Stimulated activated CD4-positive, alpha-beta T cell treated with anti-CD3 and anti-CD28 coated beads, Interleukin-4, amount 100 ng/mL, for 24 hours (primary cell): Measurements from ENCODE around the gene BMPR1B.
"Not testable (repeated sequence)": the region's sequence is repeated elsewhere in the genome, so short reads cannot be mapped to it uniquely, and the experiment has no call there.

Source experiments
- DNase-seq: peaks from one replicate; pipeline ENCODE4 v3.0.0-alpha.2; 2020

BMPR1B gene

GRCh38 chr4:95049551-95050233 is 291.9 kb downstream of the BMPR1B start:
- no peak for DNase-seq

GRCh38 chr4:95050980-95051701 is 293.4 kb downstream of the BMPR1B start:
- DNase-seq = no peak

GRCh38 chr4:95051702-95052020 is 293.9 kb downstream of the BMPR1B start:
- no peak for DNase-seq

GRCh38 chr4:95058991-95059390 is 301.2 kb downstream of the BMPR1B start:
- no peak for DNase-seq

GRCh38 chr4:95059663-95060062 is 301.9 kb downstream of the BMPR1B start:
- DNase-seq = no peak

- DNase-seq = no peak
Measured at GRCh38 chr4:95061220-95061619, 303.5 kb downstream of the BMPR1B start.

- DNase-seq = not testable (repeated sequence)
Measured at GRCh38 chr4:95061801-95062200, 304.0 kb downstream of the BMPR1B start.

GRCh38 chr4:95066050-95066449 is 308.3 kb downstream of the BMPR1B start:
- DNase-seq = no peak

GRCh38 chr4:95068401-95068800 is 310.6 kb downstream of the BMPR1B start:
- no peak for DNase-seq

- no peak for DNase-seq
Measured at GRCh38 chr4:95068818-95069478, 311.2 kb downstream of the BMPR1B start.

- no peak for DNase-seq
Measured at GRCh38 chr4:95071851-95072250, 314.1 kb downstream of the BMPR1B start.

GRCh38 chr4:95073646-95074045 is 315.9 kb downstream of the BMPR1B start:
- DNase-seq = no peak

- DNase-seq = no peak
Measured at GRCh38 chr4:95077864-95078263, 320.1 kb downstream of the BMPR1B start.

- DNase-seq = no peak
Measured at GRCh38 chr4:95080969-95081368, 323.2 kb downstream of the BMPR1B start.

- no peak for DNase-seq
Measured at GRCh38 chr4:95084584-95084983, 326.8 kb downstream of the BMPR1B start.

- no peak for DNase-seq
Measured at GRCh38 chr4:95085124-95085833, 327.5 kb downstream of the BMPR1B start.

- DNase-seq = no peak
Measured at GRCh38 chr4:95086551-95086950, 328.8 kb downstream of the BMPR1B start.

- no peak for DNase-seq
Measured at GRCh38 chr4:95087657-95088455, 330.1 kb downstream of the BMPR1B start.

- no peak for DNase-seq
Measured at GRCh38 chr4:95091272-95091671, 333.5 kb downstream of the BMPR1B start.

GRCh38 chr4:95092766-95093165 is 335.0 kb downstream of the BMPR1B start:
- DNase-seq = no peak

GRCh38 chr4:95093460-95093859 is 335.7 kb downstream of the BMPR1B start:
- no peak for DNase-seq
